ENCODE measurements around the gene EFHC1.
"Not testable (repeated sequence)": the region's sequence is repeated elsewhere in the genome, so short reads cannot be mapped to it uniquely, and the experiment has no call there.

EFHC1 gene

DNA sequence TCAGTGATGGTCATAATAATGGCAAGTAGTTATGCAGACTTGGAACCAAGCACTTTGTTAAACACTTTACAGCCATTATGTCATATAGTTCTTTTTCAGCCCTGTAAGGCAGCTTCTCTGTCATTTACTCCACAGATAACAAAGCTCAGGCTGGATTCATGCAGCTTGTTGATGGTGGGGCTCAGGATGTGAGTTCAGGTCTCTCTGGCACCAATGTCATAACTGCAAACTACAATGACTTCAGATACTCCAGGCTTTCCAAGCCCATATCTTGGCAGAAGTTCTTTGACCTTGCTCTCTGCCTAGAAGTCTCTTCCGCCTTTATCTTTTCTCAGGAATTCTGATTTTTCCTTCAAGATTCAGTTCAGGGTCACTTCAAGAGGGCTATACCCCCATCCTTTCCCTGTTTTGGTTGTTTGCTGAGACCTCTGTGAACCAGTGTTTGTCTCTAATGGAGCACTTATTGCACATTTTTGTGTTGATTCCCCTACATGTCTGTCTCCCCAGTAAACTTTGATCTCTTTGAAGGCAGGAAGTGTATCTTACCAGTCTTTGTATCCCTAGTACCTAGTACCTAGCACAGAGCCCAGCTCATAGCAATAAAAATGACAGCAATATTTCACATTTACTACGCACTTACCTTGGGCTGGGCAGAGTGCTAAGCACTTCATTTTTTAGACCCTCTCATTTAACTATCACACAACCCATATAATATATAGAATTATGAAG, 19.7 kb upstream of the EFHC1 start:
- DNase-seq = no peak

DNA sequence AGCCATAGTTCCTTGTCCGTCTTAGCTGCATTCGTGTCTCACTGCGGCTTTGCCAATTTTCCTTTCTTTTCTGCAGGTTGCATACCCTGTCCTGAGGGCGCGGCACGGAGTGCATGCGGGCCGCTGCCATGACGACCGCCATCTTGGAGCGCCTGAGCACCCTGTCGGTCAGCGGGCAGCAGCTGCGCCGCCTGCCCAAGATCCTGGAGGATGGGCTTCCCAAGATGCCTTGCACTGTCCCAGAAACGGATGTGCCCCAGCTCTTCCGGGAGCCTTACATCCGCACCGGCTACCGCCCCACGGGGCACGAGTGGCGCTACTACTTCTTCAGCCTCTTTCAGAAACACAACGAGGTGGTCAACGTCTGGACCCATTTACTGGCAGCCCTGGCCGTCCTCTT, 17.1 kb upstream of the EFHC1 start:
- DNase-seq = no peak

GRCh38 chr6:52403627-52404026, 16.5 kb upstream of the EFHC1 start:
- DNase-seq = no peak

DNA sequence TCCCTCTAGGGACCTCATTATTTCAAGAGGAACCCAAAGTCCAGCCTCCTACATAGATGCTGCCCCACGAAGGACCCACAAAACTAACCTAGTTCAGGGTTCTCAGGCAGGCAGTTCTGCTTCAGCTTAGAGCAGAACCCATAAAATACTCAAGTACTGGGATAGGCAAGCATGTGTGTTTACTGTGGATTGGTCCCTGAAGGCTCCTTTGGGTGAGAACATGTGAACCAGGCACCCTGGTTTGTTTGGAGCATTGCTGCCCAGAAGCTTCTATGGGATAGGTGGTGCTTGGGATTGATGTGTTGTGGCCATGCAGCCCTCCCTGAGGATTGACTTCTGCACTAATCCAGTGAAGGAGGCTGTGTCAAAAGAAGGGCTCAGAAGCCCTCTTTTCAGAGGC, 14.9 kb upstream of the EFHC1 start:
- DNase-seq = no peak

DNA sequence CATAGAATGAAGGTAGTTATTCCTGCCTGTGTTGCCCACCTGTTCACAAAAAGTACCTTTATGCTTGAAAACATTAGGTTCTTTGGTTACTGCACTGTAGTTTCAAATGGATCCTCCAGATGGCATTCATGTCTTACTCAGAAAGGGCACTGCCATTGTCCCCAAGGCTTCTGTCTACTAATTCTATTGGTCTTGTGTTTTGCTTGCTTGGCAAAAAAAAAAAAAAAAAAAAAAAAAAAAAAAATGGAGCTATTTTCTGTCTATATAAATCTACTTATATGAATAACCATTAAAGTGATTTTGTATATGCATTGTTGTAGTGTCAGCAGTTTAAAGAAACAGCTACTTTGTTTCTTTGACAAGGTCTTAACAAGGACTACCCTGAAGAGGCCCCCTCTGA, 12.7 kb upstream of the EFHC1 start:
- DNase-seq = no peak

GRCh38 chr6:52409499-52409898, 10.6 kb upstream of the EFHC1 start:
- no peak for DNase-seq

- DNase-seq = no peak
Measured at GRCh38 chr6:52410979-52411378, 9.2 kb upstream of the EFHC1 start.

- no peak for DNase-seq
Measured at GRCh38 chr6:52411911-52412310, 8.2 kb upstream of the EFHC1 start.

- no peak for DNase-seq
Measured at GRCh38 chr6:52415333-52415732, 4.8 kb upstream of the EFHC1 start.

DNA sequence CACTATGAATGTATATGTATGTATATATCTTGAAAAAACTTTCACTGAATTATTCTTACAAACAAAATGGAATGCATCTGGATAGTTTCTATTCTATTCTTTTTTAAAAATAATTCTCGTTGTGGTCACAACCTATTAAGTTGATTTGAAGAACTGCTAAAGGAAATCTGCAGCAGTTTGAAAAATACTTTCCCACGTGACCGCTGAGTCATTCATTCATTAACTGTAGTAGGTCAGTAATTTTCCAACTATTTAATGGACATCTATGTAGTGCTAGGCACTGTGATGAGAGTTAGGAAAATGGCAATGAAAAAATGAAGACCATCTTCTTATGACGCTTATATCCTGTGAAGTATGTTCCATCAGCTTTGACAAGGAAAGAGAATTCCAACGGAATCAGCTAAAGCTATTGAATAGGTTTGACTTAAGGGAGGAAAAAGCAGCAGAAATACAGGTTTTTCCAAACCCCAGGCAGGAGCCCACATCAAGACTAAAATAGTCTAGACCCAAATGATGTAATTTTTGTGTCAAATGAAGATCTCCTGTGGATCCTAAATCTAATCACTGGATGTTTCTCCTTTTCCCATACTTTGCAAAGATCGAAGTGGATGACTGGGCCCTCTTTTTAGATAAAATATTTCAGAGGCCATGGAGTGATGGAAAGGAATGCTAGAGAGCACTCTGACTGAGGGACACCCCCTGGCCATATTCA, 4.1 kb upstream of the EFHC1 start:
- DNase-seq = no peak

GRCh38 chr6:52416629-52417151, 3.5 kb upstream of the EFHC1 start:
- no peak for DNase-seq

GRCh38 chr6:52417675-52418111, 2.4 kb upstream of the EFHC1 start:
- DNase-seq = no peak

- DNase-seq = no peak
Measured at GRCh38 chr6:52418606-52419005, 1.5 kb upstream of the EFHC1 start.

- no peak for DNase-seq
Measured at GRCh38 chr6:52420668-52421358, 671 bp downstream of the EFHC1 start.

GRCh38 chr6:52422156-52422555, 2.0 kb downstream of the EFHC1 start:
- no peak for DNase-seq

- no peak for DNase-seq
Measured at GRCh38 chr6:52423448-52423847, 3.3 kb downstream of the EFHC1 start.

DNA sequence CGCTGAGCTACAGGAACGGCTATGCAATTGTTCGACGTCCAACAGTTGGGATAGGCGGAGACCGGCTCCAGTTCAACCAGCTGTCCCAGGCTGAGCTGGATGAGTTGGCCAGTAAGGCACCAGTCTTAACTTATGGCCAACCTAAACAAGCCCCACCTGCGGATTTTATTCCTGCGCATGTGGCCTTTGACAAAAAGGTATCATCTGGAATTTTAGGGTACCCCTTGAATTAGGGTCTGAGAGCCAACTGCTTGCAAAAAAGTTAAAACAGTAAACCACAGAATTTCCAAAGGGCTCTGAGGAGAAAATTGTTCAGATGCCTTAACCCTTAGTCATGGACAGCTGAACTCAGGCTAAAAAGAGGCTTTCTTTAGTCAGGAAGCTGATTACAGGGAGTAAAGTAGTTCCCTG, 3.8 kb downstream of the EFHC1 start:
- DNase-seq = no peak

- no peak for DNase-seq
Measured at GRCh38 chr6:52424513-52424912, 4.4 kb downstream of the EFHC1 start.

DNA sequence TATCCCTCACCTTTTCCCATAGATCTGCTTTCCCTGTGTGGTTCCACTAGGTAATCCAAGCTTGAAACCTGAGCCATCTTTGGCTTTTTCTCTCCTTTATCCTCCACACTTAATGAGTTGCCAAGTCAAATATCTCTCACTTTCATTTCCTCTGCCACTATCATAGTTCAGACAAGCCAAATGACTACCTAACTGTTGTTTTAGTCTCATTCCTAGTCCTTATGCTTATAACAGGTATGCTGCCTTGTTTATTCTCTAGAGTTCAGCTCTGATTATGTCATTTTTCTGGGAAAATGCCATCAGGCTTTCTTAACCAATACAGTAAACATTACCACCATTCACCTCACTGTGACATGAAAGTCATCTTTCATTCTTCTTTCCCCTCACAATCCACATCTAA, 6.5 kb downstream of the EFHC1 start:
- DNase-seq = no peak

DNA sequence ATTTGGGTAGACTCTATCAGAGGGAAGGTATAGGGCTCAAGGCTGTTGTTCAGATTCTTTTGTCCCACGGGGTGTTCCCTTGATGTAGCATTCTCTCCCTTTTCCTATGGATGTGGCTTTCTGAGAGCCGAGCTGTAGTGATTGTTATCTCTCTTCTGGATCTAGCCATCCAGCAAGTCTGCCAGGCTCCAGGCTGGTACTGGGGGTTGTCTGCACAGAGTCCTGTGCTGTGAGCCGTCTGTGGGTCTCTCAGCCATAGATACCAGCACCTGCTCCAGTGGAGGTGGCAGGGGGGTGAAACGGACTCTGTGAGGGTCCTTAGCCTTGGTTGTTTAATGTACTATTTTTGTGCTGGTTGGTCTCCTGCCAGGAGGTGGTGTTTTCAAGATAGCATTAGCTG, 13.2 kb downstream of the EFHC1 start:
- not testable (repeated sequence) for DNase-seq

DNA sequence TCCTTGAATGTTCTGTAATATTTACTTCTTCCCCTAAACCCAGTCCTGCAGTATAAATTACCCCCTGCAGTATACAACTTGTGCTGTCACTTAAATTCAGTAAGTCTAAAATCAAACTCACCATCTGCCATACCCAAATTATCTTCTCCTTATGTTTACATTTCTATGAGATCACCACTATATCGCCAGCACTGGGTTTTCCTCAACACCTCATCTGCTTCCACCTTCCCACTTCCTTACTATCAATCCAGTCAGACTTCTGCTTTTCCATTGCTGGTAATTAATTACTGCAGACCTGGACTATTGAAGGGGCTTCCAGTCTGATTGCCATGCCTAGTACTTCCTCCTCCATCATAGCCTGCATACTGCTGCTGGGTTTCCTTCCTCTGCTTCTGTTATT, 15.2 kb downstream of the EFHC1 start:
- no peak for DNase-seq

DNA sequence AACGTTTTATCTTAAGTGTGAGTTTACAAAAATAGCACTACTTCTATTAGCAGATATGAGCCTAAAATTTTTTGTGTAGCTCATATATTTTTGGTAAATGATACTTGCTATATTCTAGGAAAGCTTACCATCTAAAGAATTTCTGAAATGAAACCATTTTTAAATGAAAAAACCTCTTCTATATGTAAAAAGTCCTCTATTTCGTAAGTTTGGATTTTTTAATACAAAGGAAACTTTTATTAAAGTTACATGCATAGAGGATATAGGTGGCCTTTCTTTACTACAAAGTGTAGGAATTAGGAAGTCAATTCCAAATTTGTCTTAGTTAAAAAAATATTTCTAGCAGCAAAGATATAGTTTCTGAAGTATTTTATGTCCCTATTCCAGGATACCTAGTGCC, 18.8 kb downstream of the EFHC1 start:
- no peak for DNase-seq

- no peak for DNase-seq
Measured at GRCh38 chr6:52454556-52454955, 34.4 kb downstream of the EFHC1 start.

DNA sequence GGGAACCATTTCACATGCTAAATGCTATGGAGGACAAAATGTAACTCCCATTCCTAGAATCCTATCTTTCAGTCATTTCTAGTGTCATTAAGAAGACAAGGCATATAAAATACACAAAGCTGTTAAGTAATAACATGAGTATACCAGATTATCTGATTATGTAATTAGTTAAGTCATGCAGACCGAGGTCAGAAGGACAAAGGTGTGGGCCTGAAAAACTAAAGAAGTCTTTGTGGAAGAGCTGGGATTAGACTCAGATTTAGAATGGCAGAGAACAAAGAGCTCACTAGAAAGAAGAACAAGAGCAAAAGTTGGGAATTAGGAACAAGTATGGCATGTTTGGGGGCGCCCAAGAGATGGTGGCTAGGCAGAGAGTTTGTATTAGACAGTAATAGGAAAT, 37.0 kb downstream of the EFHC1 start:
- no peak for DNase-seq
